Lower leg skin (tissue), 4 donors: ENCODE data around the gene KCNB1. TPM values are rescaled to one million over a fixed set of nuclear protein-coding genes. Genes with fewer than 3 reads are reported as not detected.

ENCODE experiments used
- DNase-seq, 2 donors: peaks; one replicate each; pipeline ENCODE4 v3.0.0-alpha.2; 2019; ENCODE audit warnings: low spot score in 2 of 2
- H3K4me3 ChIP-seq: fragments of 200-600 bp; sonication (generic); 2 replicates; pipeline ENCODE4 v1.5.1; 2017; ENCODE audit warnings: mild to moderate bottlenecking, low read depth; ENCODE audit not compliant: poor library complexity, severe bottlenecking
- POLR2A ChIP-seq, 2 donors: fragments of 450-650 bp; IDR thresholded peaks; one replicate each; pipeline ENCODE4 v1.6.1; 2016 to 2017; ENCODE audit warnings: antibody characterized with exemption in 2 of 2, mild to moderate bottlenecking in 1 of 2, moderate library complexity in 1 of 2
- WGBS, 2 donors: methylation state at CpG; one replicate each; pipeline ENCODE4 v1.1.5; 2018; 5-methylcytosine and 5-hydroxymethylcytosine counted together
- intact Hi-C: fragments of 100-400 bp; cut with DNase I; formaldehyde crosslinking; loops from one replicate; pipeline ENCODE4 v1.15.0; 2023; ENCODE audit warnings: low total_unique reads
- total RNA-seq, 4 donors: library from RNA; depleted of rRNA; stranded (reverse); fragments of >200 nt; gene quantifications; one replicate each; pipeline ENCODE4 v1.1.0, GENCODE V29; 2016
- TF ChIP-seq, protein P1 (sequence below), 3 donors: fragments of 450-650 bp; IDR thresholded peaks; one replicate each; pipeline ENCODE4 v1.5.1; 2016; ENCODE audit warnings: antibody characterized with exemption in 3 of 3, mild to moderate bottlenecking in 3 of 3, moderate library complexity in 2 of 3

KCNB1 gene
- total RNA-seq, 4 donors from 2014 or later: 0.30 to 5.2 (median 0.81) TPM

DNA sequence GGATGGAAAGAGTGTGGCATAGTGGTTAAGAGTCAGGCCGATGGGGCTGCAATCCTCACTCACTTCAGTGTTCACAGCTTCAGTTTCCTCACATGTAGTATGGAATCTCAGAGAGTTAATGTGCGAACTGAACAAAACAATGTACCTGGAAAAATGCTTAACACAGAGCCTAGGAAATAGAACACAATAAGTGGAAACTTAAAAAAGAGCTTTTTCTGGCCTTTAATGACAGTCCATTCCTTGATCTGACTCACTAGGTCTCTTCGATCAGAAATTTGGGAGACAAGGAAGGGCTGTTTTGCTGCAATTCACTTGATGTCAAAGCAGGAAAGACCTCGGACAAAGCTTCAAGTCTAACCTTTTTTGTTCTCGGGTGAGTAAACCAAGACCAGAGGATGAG lies 56.1 kb downstream of the KCNB1 start:
- no peak for TF ChIP-seq POLR2A (IDR thresholded peaks at IDR 0.05)
- TF ChIP-seq, protein P1, sequence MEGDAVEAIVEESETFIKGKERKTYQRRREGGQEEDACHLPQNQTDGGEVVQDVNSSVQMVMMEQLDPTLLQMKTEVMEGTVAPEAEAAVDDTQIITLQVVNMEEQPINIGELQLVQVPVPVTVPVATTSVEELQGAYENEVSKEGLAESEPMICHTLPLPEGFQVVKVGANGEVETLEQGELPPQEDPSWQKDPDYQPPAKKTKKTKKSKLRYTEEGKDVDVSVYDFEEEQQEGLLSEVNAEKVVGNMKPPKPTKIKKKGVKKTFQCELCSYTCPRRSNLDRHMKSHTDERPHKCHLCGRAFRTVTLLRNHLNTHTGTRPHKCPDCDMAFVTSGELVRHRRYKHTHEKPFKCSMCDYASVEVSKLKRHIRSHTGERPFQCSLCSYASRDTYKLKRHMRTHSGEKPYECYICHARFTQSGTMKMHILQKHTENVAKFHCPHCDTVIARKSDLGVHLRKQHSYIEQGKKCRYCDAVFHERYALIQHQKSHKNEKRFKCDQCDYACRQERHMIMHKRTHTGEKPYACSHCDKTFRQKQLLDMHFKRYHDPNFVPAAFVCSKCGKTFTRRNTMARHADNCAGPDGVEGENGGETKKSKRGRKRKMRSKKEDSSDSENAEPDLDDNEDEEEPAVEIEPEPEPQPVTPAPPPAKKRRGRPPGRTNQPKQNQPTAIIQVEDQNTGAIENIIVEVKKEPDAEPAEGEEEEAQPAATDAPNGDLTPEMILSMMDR (IDR thresholded peaks at IDR 0.05): no peak
- no peak for DNase-seq
- intact Hi-C loops: loop anchor here (10.0 kb wide), 1 partner anchor 1332 kb away; no protein-coding TSS in a partner anchor
- 80 to 88% methylated on average over 5 of the region's 5 CpGs for WGBS, 2 donors
- H3K4me3 ChIP-seq: no peak overlapping the region

DNA sequence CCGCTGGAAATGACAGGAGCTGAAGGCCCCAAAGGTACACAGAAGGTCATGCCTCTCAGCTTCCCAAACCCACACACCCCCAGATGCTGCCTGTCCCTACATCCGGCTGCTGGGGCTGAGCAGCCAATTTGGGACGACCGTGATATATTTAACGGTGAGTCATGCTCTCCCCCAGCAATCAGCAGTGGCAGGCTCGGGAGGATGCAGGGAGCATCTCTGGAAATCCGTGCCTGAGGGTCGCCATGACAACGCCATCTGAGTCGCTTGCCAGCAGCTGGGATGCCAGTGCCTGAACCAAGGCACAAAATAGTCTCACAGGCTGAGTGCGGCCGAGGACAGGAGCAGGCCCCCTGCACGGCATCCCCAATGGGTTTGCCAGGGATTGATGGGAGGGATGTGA lies 57.9 kb downstream of the KCNB1 start:
- no peak for DNase-seq
- no peak overlapping the region for H3K4me3 ChIP-seq
- 59 to 61% methylated on average over 13 of the region's 13 CpGs for WGBS, 2 donors
- intact Hi-C loops: loop anchor here (10.0 kb wide), 1 partner anchor 1330 kb away; no protein-coding TSS in a partner anchor
- no peak for TF ChIP-seq POLR2A (IDR thresholded peaks at IDR 0.05)
- TF ChIP-seq, protein P1 (IDR thresholded peaks at IDR 0.05): no peak

DNA sequence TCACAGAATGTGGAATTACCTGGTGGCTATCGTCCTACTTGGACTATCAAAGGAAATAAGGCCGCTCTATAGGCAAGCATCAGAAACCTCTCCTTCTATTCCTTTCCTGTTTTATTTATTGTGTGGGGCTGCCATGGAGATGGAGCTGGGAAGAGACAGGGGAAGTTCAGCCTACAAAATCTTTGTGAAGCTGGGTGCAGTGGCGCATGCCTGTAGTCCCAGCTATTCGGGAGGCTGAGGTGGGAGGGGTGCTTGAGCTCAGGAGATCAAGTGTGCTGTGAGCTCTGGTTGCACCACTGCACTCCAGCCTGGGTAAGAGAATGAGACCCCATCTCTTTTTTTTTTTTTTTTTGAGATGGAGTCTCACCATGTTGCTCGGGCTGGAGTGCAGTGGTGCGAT lies 60.3 kb downstream of the KCNB1 start:
- WGBS, 2 donors: 78 to 80% methylated on average over 6 of the region's 6 CpGs
- no peak overlapping the region for H3K4me3 ChIP-seq
- no peak for DNase-seq
- intact Hi-C loops: loop anchor here (10.0 kb wide), 1 partner anchor 1327 kb away; no protein-coding TSS in a partner anchor
- TF ChIP-seq POLR2A (IDR thresholded peaks at IDR 0.05): no peak
- TF ChIP-seq, protein P1 (IDR thresholded peaks at IDR 0.05): no peak

DNA sequence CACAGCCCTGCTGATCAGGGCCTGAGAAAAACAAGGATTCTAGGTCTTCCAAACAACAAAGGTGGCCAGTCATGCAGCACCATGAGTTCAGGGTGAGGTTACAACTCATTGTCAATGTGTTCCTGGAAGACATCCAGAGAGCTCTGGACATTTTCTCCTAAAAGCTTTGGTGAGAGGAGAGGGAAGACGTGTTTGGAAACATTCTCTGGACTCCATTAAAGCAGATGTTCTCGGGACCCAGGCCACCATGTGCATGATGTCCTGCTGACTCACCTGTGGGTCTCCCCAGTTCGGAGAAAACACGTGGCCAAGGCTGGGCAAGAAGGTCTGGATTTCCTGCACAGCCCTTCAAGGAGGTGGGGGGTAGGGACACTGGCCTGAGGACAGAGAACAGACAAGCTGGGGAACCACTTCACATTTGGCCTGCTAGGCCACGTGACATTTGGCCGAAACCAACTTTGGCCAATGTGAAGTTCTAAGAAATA lies 61.6 kb downstream of the KCNB1 start:
- intact Hi-C loops: loop anchor here (10.0 kb wide), 1 partner anchor 1326 kb away; no protein-coding TSS in a partner anchor
- no peak overlapping the region for H3K4me3 ChIP-seq
- WGBS, 2 donors: 71 to 73% methylated on average over 6 of the region's 6 CpGs
- DNase-seq: peak in 1 of 2 donors; percentile 81
- TF ChIP-seq, protein P1 (IDR thresholded peaks at IDR 0.05): no peak
- no peak for TF ChIP-seq POLR2A (IDR thresholded peaks at IDR 0.05)

DNA sequence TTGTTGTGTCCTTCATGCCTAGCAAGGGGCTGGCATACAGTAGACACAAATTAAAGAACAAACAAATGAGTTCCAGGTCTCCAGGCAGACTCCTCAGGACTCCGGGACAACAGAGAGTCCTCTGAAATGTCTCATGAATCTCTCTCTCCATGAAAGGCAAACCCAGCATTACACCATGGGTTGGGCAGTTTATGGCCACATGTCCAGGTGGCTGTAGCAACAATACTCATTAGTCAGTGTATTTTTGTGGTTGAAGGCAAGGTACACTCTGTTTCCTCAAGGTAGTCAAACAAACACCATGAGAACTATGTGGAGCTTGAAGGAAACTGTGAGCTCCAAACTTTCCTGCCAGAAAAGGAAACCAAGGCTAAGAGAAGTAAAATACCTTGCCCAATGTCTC lies 62.2 kb downstream of the KCNB1 start:
- peak in 1 of 2 donors; percentile 35 for DNase-seq
- 93 to 96% methylated on average over 1 of the region's 1 CpG for WGBS, 2 donors
- TF ChIP-seq, protein P1 (IDR thresholded peaks at IDR 0.05): no peak
- TF ChIP-seq POLR2A (IDR thresholded peaks at IDR 0.05): no peak
- intact Hi-C loops: loop anchor here (10.0 kb wide), 1 partner anchor 1325 kb away; no protein-coding TSS in a partner anchor
- no peak overlapping the region for H3K4me3 ChIP-seq

DNA sequence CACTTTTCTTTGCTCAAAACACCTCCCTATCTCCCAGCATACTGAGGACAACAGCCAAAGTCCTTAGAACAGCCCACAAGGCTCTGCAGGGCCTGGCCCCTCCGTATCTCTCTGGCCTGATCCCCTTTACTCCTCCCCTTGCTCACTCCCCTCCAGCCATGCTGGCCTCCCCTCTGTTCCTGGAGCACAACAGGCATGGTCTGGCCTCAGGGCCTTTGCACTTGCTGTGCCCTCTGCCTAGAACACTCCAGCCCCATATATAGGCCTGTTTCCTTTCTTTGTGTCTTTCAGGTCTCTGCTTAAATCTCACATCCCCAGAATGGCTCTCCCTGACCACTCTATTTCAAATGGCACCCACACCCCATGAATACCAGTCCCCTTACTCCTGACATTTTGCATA lies 62.7 kb downstream of the KCNB1 start:
- no peak for DNase-seq
- intact Hi-C loops: loop anchor here (10.0 kb wide), 1 partner anchor 1325 kb away; no protein-coding TSS in a partner anchor
- no peak for TF ChIP-seq POLR2A (IDR thresholded peaks at IDR 0.05)
- TF ChIP-seq, protein P1 (IDR thresholded peaks at IDR 0.05): no peak
- H3K4me3 ChIP-seq: no peak overlapping the region
- 91 to 100% methylated on average over 1 of the region's 1 CpG for WGBS, 2 donors
